ENCODE measurements around the gene TAOK3. TPM values are rescaled to one million over a fixed set of nuclear protein-coding genes. Genes with fewer than 3 reads are reported as not detected.

The TAOK3 gene
- total and polyA plus RNA-seq, 2 of the 8 experiments (the other 6 are each of a cell fraction or from before 2014, with no cell fraction given) = 5.2 to 9.3 TPM

DNA sequence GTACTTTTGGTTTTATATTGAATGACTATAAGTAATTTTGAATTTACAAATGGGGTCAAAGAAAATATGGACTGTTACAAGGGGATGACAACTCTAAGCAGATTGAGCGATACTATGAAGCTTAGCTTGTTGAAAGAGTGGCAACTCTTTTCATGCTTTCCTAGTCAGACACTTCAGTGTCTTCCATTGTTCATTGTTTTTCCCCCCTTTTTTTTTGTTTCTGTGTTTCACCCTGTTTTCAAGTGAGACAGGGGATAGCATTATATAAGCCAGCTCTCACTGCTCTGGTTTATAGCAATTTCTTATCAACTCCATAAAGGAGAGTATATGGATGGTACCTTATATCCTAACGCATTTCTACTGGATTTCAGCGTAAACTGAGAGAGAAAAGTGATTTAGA is 212.2 kb downstream of the TAOK3 start (continued):
- TF ChIP-seq SIN3A (conservative IDR thresholded peaks at IDR 0.05 in 1 of 2, IDR thresholded peaks at IDR 0.05 in 1 of 2; ENCODE audit: low read depth in 1 of 2, low read length in 2 of 2) = no peak
- no peak for TF ChIP-seq NRF1 (IDR thresholded peaks at IDR 0.05; ENCODE audit: low read depth, low read length)
- TF ChIP-seq CTBP2 (IDR thresholded peaks at IDR 0.05; ENCODE audit: borderline replicate concordance, insufficient read depth, insufficient read length, low read length) = no peak
- no peak for TF ChIP-seq RBBP5 (IDR thresholded peaks at IDR 0.05; ENCODE audit: borderline replicate concordance, low read depth, low read length)
- TF ChIP-seq HDAC6 (IDR thresholded peaks at IDR 0.05; ENCODE audit: low read depth, low read length) = no peak
